ENCODE measurements around the gene GPAT2.
"Not testable (repeated sequence)": the region's sequence is repeated elsewhere in the genome, so short reads cannot be mapped to it uniquely, and the experiment has no call there.

DNA sequence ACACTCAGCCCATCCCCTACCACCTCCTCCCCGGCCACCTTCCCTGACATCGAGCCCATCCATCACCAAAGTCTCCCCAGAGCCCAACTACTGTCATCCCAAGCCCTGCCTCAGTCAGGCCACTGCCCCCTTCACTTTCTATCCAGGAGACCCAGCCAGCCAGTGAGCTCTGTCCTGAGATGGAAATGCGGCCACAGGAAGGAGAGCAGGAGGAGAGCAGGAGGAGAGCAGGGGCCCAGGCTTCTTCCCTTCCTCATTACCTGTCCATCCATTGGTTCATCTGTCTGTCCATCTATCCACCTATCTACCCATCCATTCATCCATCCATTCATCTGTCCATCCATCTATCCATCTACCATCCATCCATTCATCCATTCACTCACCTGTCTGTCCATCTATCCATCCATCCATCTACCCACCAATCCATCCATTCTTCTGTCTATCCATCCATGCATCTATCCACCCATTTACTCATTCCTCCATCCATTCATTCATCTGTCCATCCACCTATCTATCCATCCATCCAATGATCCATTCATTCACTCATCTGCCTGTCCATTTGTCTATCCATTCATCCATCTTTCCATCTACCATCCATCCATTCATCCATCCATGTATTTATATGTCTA is 29.4 kb upstream of the GPAT2 start:
- TF ChIP-seq, protein P1, sequence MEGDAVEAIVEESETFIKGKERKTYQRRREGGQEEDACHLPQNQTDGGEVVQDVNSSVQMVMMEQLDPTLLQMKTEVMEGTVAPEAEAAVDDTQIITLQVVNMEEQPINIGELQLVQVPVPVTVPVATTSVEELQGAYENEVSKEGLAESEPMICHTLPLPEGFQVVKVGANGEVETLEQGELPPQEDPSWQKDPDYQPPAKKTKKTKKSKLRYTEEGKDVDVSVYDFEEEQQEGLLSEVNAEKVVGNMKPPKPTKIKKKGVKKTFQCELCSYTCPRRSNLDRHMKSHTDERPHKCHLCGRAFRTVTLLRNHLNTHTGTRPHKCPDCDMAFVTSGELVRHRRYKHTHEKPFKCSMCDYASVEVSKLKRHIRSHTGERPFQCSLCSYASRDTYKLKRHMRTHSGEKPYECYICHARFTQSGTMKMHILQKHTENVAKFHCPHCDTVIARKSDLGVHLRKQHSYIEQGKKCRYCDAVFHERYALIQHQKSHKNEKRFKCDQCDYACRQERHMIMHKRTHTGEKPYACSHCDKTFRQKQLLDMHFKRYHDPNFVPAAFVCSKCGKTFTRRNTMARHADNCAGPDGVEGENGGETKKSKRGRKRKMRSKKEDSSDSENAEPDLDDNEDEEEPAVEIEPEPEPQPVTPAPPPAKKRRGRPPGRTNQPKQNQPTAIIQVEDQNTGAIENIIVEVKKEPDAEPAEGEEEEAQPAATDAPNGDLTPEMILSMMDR (conservative IDR thresholded peaks at IDR 0.05; ENCODE audit: low read depth, low read length) = not testable (repeated sequence)
- not testable (repeated sequence) for TF ChIP-seq EZH2 (IDR thresholded peaks at IDR 0.05; ENCODE audit: low read length, unreplicated experiment)
